Measurements from ENCODE around the gene HEXIM2. TPM values are rescaled to one million over a fixed set of nuclear protein-coding genes. Genes with fewer than 3 reads are reported as not detected.
"Not testable (repeated sequence)": the region's sequence is repeated elsewhere in the genome, so short reads cannot be mapped to it uniquely, and the experiment has no call there.

Gene HEXIM2
- total and polyA plus RNA-seq, 2 of the 4 experiments (the other 2 are of a cell fraction), result 4.5 to 6.1 TPM

GRCh38 chr17:45201880-45202279 is 40.2 kb downstream of the HEXIM2 start:
- not testable (repeated sequence) for H2AK5ac ChIP-seq (ENCODE audit: low read depth, low read length); H4K5ac ChIP-seq (ENCODE audit: low read depth, low read length)
- POLR2A ChIA-PET (ENCODE audit: unreplicated experiment), result interaction anchor here (0.7 kb wide), 1 partner anchor 40 kb away, joined by 4 read pairs; the partner anchor contains the start of gene HEXIM2

More at GRCh38 chr17:45201880-45202279, 40.2 kb downstream of the HEXIM2 start:
- H3K9ac ChIP-seq (ENCODE audit: low read depth, low read length); H3K23ac ChIP-seq (ENCODE audit: low read depth, low read length); H3K4me2 ChIP-seq (ENCODE audit: low read depth, low read length); dilution Hi-C loops (cut with HindIII; ENCODE audit: low sequenced_read_pairs, unreplicated experiment); H4K20me1 ChIP-seq (ENCODE audit: insufficient read depth, low read length); ATAC-seq (ENCODE audit: low read depth); H2AFZ ChIP-seq (replicated peaks; ENCODE audit: low read length, poor library complexity); H2AK9ac ChIP-seq (replicated peaks; ENCODE audit: low read depth, low read length, poor library complexity); H3K4me3 ChIP-seq (ENCODE audit: insufficient read depth, low read depth, low read length); H3K56ac ChIP-seq (ENCODE audit: extremely low read depth, insufficient read depth, low read length); H2BK5ac ChIP-seq (ENCODE audit: low read depth, low read length, poor library complexity, severe bottlenecking); H3K27ac ChIP-seq (ENCODE audit: insufficient read depth, low read length); H4K8ac ChIP-seq (ENCODE audit: low read depth in 2 of 2, low read length in 2 of 2); H2BK15ac ChIP-seq (ENCODE audit: low read depth, low read length); H3K36me3 ChIP-seq (ENCODE audit: control insufficient read depth, insufficient read depth, low read length); H3K79me1 ChIP-seq (ENCODE audit: low read depth in 1 of 2, low read length in 2 of 2); H2BK120ac ChIP-seq (ENCODE audit: low read depth, low read length); BruUV-seq (replicated peaks); H3K18ac ChIP-seq (ENCODE audit: low read depth, low read length); H3K27me3 ChIP-seq (ENCODE audit: control insufficient read depth, insufficient read depth, low read length); H3K4ac ChIP-seq (ENCODE audit: low read depth, low read length); H3K14ac ChIP-seq (replicated peaks; ENCODE audit: low read depth, low read length); DNase-seq; H3K9me3 ChIP-seq (ENCODE audit: control insufficient read depth, insufficient read depth, low read length); intact Hi-C loops (cut with micrococcal nuclease); H4K91ac ChIP-seq (ENCODE audit: insufficient read depth, low read depth, low read length); H3K9me1 ChIP-seq (ENCODE audit: insufficient read depth, low read length); H2BK20ac ChIP-seq (ENCODE audit: low read depth, low read length); CTCF ChIA-PET: not testable (repeated sequence)
- H3K4me1 ChIP-seq (ENCODE audit: control insufficient read depth, insufficient read depth, low read length), result peaks cover 10% of the 10 kb centered on the region
- in situ Hi-C loops (cut with MboI; ENCODE audit: low sequenced_read_pairs), result loop anchor here (25.0 kb wide), 1 partner anchor 385 kb away; no protein-coding TSS in a partner anchor
- WGBS, 2 experiments (ENCODE audit: extremely low coverage in 2 of 2, insufficient read length in 1 of 2), result 60% methylated on average over 1 of the region's 6 CpGs; no CpG with 5 or more reads in 1 of the 2 experiments
- TF ChIP-seq CEBPB (IDR thresholded peaks at IDR 0.05; ENCODE audit: low read depth, low read length), result peak; percentile 61; the same call in 1 of the 2 replicates

All from IMR-90 (cell line).